Upper lobe of left lung (tissue), 6 donors: ENCODE data around the gene DLG2. TPM values are rescaled to one million over a fixed set of nuclear protein-coding genes. Genes with fewer than 3 reads are reported as not detected.
A peak's percentile ranks its signal among the peaks of the same experiment; 100 is the strongest.

Source experiments
- ATAC-seq, 2 donors: fragments of 200-7000 bp; cut with Tn5 transposase; one replicate each; pipeline ENCODE4 v1.9.1; 2022; ENCODE audit warnings: mild to moderate bottlenecking in 2 of 2, moderate library complexity in 2 of 2; ENCODE audit not compliant: low FRiP score in 2 of 2
- DNase-seq, 2 donors: peaks; one replicate each; pipeline ENCODE4 v3.0.0-alpha.2; 2019 to 2020
- H3K27ac ChIP-seq, 4 donors: fragments of 200-600 bp; sonication (generic); one replicate each; pipeline ENCODE4 v1.5.1; 2016 to 2019
- H3K27me3 ChIP-seq, 4 donors: fragments of 200-600 bp; sonication (generic); one replicate each; pipeline ENCODE4 v1.5.1; 2017 to 2019
- H3K36me3 ChIP-seq, 4 donors: fragments of 200-600 bp; sonication (generic); one replicate each; pipeline ENCODE4 v1.5.1; 2016 to 2019
- H3K4me1 ChIP-seq, 4 donors: fragments of 200-600 bp; sonication (generic); one replicate each; pipeline ENCODE4 v1.5.1; 2018 to 2019
- H3K4me3 ChIP-seq, 4 donors: fragments of 200-600 bp; sonication (generic); one replicate each; pipeline ENCODE4 v1.5.1; 2017 to 2019; ENCODE audit warnings: mild to moderate bottlenecking in 2 of 4, moderate library complexity in 1 of 4
- H3K9me3 ChIP-seq, 4 donors: fragments of 200-600 bp; sonication (generic); one replicate each; pipeline ENCODE4 v1.5.1; 2018 to 2019
- EP300 ChIP-seq, 4 donors: sonication (generic); formaldehyde crosslinking; IDR thresholded peaks; one replicate each; pipeline ENCODE4 v1.5.1; 2017; ENCODE audit warnings: antibody characterized with exemption in 4 of 4, control low read depth in 2 of 4
- POLR2A ChIP-seq, 4 donors: fragments of 450-650 bp; IDR thresholded peaks; one replicate each; pipeline ENCODE4 v1.5.1; 2016 to 2017; ENCODE audit warnings: antibody characterized with exemption in 4 of 4, mild to moderate bottlenecking in 2 of 4
- POLR2AphosphoS5 ChIP-seq, 2 donors: sonication (generic); formaldehyde crosslinking; IDR thresholded peaks; one replicate each; pipeline ENCODE4 v1.5.1; 2017; ENCODE audit warnings: antibody characterized with exemption in 2 of 2
- WGBS, 2 donors: methylation state at CpG; one replicate each; pipeline ENCODE4 v1.1.5; 2017 to 2018; 5-methylcytosine and 5-hydroxymethylcytosine counted together
- total RNA-seq, 6 donors: library from RNA; depleted of rRNA in 4 of 6; stranded (reverse); fragments of >200 nt in 4 of 6; gene quantifications; one replicate each; pipeline versions ENCODE4 v1.1.0 to v1.2.1, GENCODE V29; 2016 to 2021
- TF ChIP-seq, protein P1 (sequence below), 6 experiments: fragments of 450-650 bp in 4 of 6; fragments of 200-600 bp in 2 of 6; sonication (generic) in 2 of 6; IDR thresholded peaks; one replicate each; pipeline ENCODE4 v1.5.1; 2016 to 2019; ENCODE audit warnings: antibody characterized with exemption in 6 of 6
- donor health status: DM: no; HTN: no; CAD: no; lungs with moderate emphysema.
- donor health status: DM: no; HTN: yes; CAD: no; lungs with severe emphysema.

Gene DLG2
- total RNA-seq, 6 donors from 2014 or later = 3.4 to 37.7 (median 9.1) TPM

DNA sequence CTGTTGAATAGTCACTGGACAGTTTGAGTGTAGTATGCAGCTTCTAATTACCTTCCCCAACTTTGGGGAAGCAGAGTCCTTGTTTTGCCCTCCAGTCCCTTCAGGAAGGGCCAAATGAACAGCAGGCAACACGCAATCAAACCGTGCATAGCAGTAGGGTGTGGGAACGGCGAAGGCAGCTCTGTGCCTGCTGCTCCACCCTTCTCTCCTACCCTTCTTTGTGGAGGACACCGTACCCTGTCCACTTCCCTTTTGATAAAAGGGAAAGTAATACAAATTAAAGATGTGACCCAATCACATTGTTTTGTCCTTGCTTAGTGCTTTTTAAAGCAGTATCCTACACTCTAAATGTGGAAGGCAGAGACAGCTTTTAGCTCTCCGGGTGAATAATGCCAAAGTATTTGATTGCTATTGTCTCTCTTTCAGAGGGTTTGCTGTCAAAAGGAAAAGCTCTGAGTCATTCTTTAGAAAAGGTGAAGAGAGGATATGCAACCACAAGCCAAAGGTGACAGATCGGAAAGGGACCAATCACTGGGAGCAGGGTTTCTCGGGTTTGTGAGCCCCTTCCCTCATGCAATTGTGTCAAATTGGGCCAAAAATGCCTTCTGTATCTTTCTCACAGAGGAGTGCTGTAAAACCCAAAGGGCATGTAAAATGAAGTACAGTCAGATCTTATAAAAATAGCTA is 1933.7 kb downstream of the DLG2 start:
- Histone ChIP-seq H3K9me3 (no peaks in the 10 kb centered on the region), H3K27me3 (no peaks in the 10 kb centered on the region), H3K36me3 (no peaks in the 10 kb centered on the region), H3K4me1 (no peaks in the 10 kb centered on the region), H3K4me3 (no peak overlapping the region), H3K27ac (no peak overlapping the region)
- 76 to 78% methylated on average over 8 of the region's 8 CpGs for WGBS, 2 donors
- TF ChIP-seq POLR2A (IDR thresholded peaks at IDR 0.05) (no peak), EP300 (IDR thresholded peaks at IDR 0.05) (no peak), POLR2AphosphoS5 (IDR thresholded peaks at IDR 0.05) (no peak)
- TF ChIP-seq, protein P1, sequence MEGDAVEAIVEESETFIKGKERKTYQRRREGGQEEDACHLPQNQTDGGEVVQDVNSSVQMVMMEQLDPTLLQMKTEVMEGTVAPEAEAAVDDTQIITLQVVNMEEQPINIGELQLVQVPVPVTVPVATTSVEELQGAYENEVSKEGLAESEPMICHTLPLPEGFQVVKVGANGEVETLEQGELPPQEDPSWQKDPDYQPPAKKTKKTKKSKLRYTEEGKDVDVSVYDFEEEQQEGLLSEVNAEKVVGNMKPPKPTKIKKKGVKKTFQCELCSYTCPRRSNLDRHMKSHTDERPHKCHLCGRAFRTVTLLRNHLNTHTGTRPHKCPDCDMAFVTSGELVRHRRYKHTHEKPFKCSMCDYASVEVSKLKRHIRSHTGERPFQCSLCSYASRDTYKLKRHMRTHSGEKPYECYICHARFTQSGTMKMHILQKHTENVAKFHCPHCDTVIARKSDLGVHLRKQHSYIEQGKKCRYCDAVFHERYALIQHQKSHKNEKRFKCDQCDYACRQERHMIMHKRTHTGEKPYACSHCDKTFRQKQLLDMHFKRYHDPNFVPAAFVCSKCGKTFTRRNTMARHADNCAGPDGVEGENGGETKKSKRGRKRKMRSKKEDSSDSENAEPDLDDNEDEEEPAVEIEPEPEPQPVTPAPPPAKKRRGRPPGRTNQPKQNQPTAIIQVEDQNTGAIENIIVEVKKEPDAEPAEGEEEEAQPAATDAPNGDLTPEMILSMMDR (IDR thresholded peaks at IDR 0.05) = no peak
- ATAC-seq (no peak), DNase-seq (no peak)

DNA sequence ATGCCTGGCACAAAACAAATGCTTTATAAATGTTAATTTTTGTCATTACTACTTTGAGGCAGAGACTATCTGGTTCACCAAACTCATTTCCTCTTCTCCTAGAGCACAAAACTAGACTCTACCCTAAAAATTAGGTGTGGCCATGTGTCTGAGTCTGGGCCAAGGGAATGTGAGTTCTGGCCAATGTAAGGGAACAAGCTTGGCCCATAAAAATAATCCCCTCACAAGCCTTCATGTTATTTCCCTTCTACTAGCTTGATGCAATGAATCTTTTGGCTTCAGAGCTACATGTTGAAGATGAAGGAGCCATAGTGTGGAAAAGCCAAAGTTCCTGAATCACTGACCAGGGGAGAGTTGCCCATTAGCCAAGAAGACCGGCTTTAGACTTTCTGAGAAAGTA is 1934.5 kb downstream of the DLG2 start:
- H3K36me3 ChIP-seq = no peaks in the 10 kb centered on the region
- no peaks in the 10 kb centered on the region for H3K27me3 ChIP-seq
- WGBS, 2 donors = 75 to 77% methylated on average over 1 of the region's 1 CpG
- ATAC-seq (no peak), DNase-seq (no peak)
- TF ChIP-seq EP300 (IDR thresholded peaks at IDR 0.05) = no peak
- TF ChIP-seq, protein P1 (IDR thresholded peaks at IDR 0.05) = no peak
- TF ChIP-seq POLR2AphosphoS5 (IDR thresholded peaks at IDR 0.05) = no peak
- TF ChIP-seq POLR2A (IDR thresholded peaks at IDR 0.05) = no peak
- H3K4me3 ChIP-seq = no peak overlapping the region
- H3K27ac ChIP-seq = no peak overlapping the region
- no peaks in the 10 kb centered on the region for H3K4me1 ChIP-seq
- H3K9me3 ChIP-seq = no peaks in the 10 kb centered on the region

DNA sequence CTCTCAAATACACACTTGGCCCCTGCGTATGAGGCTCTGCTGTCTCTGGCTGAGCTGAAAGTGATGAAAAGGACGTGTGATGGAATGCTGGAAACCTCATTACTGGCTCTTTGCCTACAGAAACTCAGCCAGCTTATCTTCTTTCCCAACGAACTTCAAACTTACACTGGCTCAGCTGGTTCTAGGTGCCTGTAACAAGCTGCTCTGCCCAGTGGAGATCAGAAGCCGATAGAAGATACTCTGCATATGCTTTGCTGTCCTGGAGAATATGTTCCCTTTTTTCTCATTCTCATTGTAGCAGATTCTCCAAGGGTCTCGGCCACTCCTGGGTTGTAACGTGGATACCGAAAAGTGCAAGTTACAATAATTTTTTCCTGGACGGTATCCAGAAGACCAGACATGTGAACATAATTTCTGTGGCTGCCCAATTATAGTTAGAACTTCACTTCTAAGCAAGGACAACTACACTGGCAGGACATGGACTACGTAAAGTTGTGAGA is 1935.6 kb downstream of the DLG2 start:
- Histone ChIP-seq H3K4me3 (no peak overlapping the region), H3K36me3 (no peaks in the 10 kb centered on the region), H3K4me1 (no peaks in the 10 kb centered on the region), H3K27ac (no peak overlapping the region), H3K9me3 (no peaks in the 10 kb centered on the region), H3K27me3 (no peaks in the 10 kb centered on the region)
- TF ChIP-seq POLR2AphosphoS5 (IDR thresholded peaks at IDR 0.05) (no peak), EP300 (IDR thresholded peaks at IDR 0.05) (no peak)
- 50 to 67% methylated on average over 9 of the region's 9 CpGs for WGBS, 2 donors
- ATAC-seq (peak; percentile 63 to 66), DNase-seq (no peak)

DNA sequence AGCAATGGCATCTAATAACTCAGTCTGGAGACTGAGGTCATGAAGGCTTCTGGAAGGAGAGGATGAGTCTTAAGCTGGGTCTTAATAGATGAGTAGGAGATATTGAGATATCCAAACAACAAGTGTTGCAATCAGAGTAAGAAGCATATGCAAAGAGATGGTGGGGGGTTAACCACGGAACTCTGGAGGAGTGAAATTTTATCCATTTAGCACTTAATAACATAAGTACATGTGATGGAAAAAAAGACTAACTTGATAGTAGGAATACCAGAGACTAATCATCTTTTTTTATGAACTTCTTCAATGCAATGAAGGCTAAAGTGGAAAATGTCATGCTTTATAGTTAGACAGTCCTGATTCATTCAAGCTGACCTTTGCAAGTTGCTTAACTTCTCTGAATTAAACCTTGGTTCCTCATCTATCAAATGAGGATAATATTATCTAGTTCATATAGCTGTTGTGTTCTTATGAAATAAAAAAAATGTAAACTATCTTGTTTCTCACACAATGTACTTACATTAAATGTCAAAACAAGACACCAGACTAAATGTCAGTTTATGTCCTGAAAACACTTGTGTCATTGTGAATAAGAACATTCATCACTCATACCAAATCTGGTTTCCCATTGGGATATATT is 1937.9 kb downstream of the DLG2 start:
- TF ChIP-seq EP300 (IDR thresholded peaks at IDR 0.05) (no peak), POLR2A (IDR thresholded peaks at IDR 0.05) (no peak), POLR2AphosphoS5 (IDR thresholded peaks at IDR 0.05) (no peak)
- TF ChIP-seq, protein P1 (IDR thresholded peaks at IDR 0.05) = no peak
- H3K27ac ChIP-seq = no peak overlapping the region
- 79 to 84% methylated on average over 1 of the region's 1 CpG for WGBS, 2 donors
- DNase-seq = no peak
- no peaks in the 10 kb centered on the region for H3K36me3 ChIP-seq
- H3K4me3 ChIP-seq = no peak overlapping the region
- H3K4me1 ChIP-seq = no peaks in the 10 kb centered on the region
- no peaks in the 10 kb centered on the region for H3K27me3 ChIP-seq
- H3K9me3 ChIP-seq = no peaks in the 10 kb centered on the region
- no peak for ATAC-seq

DNA sequence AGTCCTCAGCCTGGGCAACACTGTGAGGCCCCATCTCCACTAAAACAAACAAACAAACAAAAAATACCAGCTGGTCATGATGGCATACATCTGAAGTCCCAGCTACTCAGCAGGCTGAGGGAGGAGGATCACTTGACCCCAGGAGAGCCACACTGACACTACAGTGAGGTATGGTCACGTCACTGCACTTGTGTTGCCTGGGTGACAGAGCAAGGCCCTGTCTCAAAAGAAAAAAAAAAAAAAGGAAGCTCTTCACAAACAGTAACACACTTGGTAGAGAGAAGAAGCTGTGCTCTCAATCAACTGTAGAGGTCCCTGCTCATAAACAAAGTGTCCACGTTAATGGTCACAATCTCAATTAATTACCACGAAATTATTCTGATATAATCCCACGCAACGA is 1939.4 kb downstream of the DLG2 start:
- no peak overlapping the region for H3K27ac ChIP-seq
- TF ChIP-seq, protein P1 (IDR thresholded peaks at IDR 0.05) = no peak
- TF ChIP-seq POLR2A (IDR thresholded peaks at IDR 0.05) (no peak), POLR2AphosphoS5 (IDR thresholded peaks at IDR 0.05) (no peak), EP300 (IDR thresholded peaks at IDR 0.05) (no peak)
- H3K4me3 ChIP-seq = no peak overlapping the region
- 74 to 79% methylated on average over 5 of the region's 5 CpGs for WGBS, 2 donors
- no peaks in the 10 kb centered on the region for H3K36me3 ChIP-seq
- ATAC-seq = no peak
- no peak for DNase-seq
- H3K9me3 ChIP-seq = no peaks in the 10 kb centered on the region
- no peaks in the 10 kb centered on the region for H3K4me1 ChIP-seq
- H3K27me3 ChIP-seq = no peaks in the 10 kb centered on the region
